ENCODE data around the gene PRKAR1A. TPM values are rescaled to one million over a fixed set of nuclear protein-coding genes. Genes with fewer than 3 reads are reported as not detected.
"Not testable (repeated sequence)": the region's sequence is repeated elsewhere in the genome, so short reads cannot be mapped to it uniquely, and the experiment has no call there.

PRKAR1A gene
- 130 and 156 TPM in 2 replicates for total RNA-seq (2014; rRNA removed; shearing (Covaris generic))

DNA sequence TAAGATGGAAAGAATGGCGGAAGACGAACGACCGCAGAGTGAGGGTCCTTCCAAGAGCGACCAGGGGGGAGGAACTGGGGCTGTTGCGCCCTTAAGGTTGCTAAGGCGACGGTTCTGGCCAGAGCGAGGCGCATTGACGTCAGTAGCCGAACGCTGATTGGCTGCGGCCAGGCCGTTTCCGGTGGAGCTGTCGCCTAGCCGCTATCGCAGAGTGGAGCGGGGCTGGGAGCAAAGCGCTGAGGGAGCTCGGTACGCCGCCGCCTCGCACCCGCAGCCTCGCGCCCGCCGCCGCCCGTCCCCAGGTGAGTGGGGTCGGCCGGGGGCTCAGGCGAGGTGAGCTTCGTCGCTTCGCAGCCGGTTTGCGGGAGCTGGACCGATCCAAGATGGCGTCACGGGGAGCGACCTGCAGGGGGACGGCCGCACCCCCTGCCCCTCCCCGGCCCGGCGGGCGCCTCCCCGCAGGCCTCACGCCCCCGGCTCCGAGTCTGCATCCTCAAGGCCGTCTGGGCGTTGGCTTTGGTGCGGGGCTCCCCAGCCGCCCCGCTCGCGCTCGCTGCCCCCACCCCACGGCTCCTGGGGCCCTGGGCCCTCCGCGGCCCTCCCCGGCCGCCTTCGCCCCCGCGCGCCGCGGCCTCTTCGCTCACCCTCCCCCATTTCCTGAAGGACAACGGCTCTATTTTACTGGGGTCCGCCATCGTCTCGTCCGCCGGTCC is at the start of gene PRKAR1A:
TSS of gene PRKAR1A (plus strand) at position 184 of the 713 bp plus-strand sequence. CDS start 2,970 bp downstream, outside the sequence.
- peak; percentile 97 for DNase-seq (ENCODE audit: low spot score)
- in situ Hi-C loops (cut with HindIII; ENCODE audit: low sequenced_read_pairs): no loop called here

DNA sequence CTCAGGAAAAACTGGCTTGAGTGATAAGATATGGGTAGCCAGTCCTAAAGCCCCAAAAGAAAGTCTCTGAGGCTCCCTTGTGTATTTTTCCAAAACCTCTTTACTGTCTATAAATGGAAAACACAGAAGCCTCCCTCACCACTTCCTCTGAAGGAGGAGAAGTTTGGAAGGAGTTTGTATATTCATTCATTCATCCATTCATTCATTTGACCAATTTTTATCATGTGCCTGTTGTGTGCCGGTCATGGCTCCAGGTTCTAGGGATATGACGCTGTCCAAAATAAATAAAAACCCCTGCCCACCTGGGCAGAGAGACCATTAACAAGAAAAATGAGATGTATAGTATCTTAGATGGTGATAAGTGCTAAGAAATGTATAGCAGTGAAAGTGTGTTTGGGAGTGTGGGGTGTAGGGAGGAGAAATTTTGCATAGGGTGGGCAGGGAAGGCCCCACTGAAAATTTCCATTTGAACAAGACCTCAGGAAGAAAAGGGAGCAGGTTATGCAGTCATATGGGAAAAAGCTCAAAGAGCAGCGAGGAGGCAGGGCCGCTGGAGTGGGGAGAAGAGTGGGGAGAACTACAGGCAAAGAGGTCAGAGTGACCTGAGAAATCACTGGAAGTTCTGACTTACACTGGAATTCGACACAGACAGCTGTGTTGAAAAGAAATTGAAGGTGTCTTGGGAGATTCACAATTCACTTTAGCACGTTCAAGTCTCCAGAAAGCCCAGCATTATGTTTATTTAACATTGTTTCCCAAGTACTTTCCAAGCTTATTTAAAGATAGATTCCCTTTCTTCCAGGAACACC is 48.8 kb upstream of the PRKAR1A start:
- DNase-seq (ENCODE audit: low spot score): no peak
- in situ Hi-C loops (cut with HindIII; ENCODE audit: low sequenced_read_pairs): loop anchor here (10.0 kb wide), 1 partner anchor 199 kb away; no protein-coding TSS in a partner anchor

DNA sequence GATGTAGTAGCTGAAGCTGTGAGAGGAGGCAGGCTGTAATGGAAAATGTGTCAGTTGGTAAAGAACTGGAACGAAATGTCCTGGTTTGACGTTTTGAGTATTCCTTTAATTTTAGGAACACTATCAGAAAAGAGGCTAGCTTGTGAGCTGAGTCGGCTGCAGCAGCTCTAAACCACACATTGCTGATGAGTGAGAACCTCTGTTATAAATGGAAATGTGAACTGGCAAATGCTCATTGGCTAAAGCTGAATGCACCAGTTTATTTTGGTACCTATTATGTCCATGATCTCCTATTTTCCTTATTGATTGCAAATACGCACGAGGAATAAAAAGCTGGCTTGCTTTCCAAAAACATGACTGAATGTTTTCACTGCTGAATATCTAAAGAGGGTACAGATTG is 43.9 kb upstream of the PRKAR1A start:
- no peak for DNase-seq (ENCODE audit: low spot score)
- in situ Hi-C loops (cut with HindIII; ENCODE audit: low sequenced_read_pairs): loop anchor here (10.0 kb wide), 1 partner anchor 204 kb away; no protein-coding TSS in a partner anchor

DNA sequence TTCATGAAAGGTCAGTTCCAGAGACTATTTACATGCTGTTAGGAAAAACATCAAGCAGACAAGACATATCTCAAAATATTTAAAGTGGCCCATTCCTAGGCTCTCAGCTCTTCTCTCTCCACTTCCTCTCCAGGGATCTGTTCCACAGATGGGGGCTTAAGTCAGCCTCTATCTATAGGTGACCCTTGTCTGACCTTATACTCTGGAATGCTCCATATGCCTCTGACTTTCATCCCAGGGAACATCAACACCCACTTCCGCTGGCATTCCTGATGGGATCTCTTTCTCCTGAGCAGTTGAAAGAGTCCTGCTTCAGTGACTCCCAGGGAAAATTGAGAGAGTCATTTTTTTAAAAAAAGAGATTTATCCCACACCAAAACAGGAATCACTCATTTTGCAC is 43.4 kb upstream of the PRKAR1A start:
- in situ Hi-C loops (cut with HindIII; ENCODE audit: low sequenced_read_pairs): loop anchor here (10.0 kb wide), 1 partner anchor 204 kb away; no protein-coding TSS in a partner anchor

DNA sequence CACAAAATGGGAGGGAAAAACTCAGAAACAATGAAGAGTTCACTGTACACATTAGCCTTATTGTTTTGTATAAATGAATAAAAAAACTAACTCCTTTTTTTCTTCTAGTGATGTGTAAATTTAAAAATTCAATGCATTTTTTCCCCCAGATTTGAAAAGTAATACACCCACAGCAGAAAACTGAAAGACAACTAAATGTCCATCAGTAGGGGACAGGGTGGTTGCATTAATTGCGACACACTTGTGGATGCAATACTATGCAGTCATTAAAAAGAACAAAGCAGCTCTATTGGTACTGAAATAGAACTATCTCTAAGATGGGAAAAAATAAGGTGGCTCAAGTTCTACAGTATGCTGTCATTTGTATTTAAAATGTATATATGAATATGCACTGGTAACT is 41.3 kb upstream of the PRKAR1A start:
- in situ Hi-C loops (cut with HindIII; ENCODE audit: low sequenced_read_pairs): no loop called here
- no peak for DNase-seq (ENCODE audit: low spot score)

More for the DNA sequence above, 43.4 kb upstream of the PRKAR1A start:
- DNase-seq (ENCODE audit: low spot score): no peak

DNA sequence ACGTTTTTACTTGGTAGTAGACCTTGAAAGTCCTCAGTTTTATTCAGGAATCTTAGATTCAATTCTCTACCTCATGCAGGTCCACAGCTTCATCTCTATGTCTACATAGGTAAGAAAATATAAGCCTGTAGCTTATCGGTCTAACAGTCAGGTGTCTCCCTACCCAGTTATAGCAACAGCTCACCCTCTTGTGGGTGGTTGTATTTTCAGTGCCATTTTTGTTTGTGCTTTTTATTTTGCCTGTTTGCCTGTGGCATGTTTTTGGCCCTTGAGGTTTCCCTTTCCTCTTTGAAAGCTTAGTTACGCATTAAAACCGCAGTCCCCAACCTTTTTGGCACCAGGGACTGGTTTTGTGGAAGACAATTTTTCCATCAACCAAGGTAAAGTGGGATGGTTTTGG is 31.3 kb upstream of the PRKAR1A start:
- no peak for DNase-seq (ENCODE audit: low spot score)
- in situ Hi-C loops (cut with HindIII; ENCODE audit: low sequenced_read_pairs): no loop called here

DNA sequence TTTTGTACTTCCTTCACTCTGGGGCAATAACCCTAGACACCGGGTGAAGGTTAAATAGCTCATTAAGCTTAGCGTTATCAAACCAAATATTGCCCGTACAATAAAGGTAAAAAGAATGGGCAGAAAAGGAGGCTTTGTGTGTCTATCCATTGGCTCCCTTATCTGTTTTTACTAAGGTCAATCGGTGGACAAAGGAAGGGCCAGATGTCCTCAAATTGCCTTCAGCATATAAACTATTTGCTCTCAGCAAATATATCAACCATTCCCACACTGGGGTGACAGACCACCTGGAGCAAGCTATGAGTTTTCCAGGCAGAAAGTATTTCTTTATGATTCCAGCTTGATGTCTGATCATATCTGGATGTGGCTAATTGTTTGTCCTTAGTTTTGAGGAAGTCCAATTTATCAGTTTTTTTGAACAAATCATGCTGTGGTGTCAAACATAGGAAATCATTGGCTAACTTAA is 29.6 kb upstream of the PRKAR1A start:
- no peak for DNase-seq (ENCODE audit: low spot score)
- in situ Hi-C loops (cut with HindIII; ENCODE audit: low sequenced_read_pairs): no loop called here

DNA sequence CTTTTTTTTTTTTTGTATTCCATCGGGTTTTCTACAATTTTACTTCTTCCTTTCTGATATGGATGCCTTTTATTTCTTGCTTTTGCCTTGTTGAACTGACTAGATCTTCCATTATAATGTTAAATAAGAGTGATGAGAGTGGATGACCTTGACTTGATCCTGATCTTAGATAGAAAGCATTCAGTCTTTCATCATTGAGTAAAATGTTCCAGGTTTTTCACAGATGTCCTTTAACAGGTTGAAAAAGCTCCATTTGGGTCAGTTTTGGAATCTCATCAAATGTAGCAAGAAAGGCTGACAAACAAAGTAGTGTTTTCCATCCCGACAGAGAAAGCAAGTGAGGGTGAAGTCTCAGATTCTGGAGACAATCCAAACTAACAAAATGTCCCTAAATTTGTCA is 27.8 kb upstream of the PRKAR1A start:
- in situ Hi-C loops (cut with HindIII; ENCODE audit: low sequenced_read_pairs): no loop called here

DNA sequence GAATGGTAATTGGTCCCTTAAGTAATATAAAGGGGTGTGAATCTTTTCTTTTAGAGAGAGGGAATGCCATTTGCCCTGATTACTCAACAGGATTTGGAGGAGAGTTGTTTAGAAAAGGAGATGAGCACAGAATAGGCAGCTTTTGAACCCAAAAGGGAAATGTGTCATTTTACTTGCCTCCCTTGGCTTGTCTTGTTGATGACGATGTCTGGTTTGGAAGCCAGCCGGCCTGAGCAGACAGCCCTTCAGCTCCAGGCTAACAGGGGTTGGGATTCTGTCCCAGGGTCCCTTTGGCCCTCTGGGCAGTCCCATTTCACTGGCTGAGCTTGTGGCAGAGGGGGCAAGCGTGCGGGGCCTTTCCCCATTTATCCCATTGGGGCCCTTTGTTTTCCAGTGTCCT is 22.3 kb upstream of the PRKAR1A start:
- no peak for DNase-seq (ENCODE audit: low spot score)
- in situ Hi-C loops (cut with HindIII; ENCODE audit: low sequenced_read_pairs): no loop called here

More for the DNA sequence above, 27.8 kb upstream of the PRKAR1A start:
- DNase-seq (ENCODE audit: low spot score): no peak

DNA sequence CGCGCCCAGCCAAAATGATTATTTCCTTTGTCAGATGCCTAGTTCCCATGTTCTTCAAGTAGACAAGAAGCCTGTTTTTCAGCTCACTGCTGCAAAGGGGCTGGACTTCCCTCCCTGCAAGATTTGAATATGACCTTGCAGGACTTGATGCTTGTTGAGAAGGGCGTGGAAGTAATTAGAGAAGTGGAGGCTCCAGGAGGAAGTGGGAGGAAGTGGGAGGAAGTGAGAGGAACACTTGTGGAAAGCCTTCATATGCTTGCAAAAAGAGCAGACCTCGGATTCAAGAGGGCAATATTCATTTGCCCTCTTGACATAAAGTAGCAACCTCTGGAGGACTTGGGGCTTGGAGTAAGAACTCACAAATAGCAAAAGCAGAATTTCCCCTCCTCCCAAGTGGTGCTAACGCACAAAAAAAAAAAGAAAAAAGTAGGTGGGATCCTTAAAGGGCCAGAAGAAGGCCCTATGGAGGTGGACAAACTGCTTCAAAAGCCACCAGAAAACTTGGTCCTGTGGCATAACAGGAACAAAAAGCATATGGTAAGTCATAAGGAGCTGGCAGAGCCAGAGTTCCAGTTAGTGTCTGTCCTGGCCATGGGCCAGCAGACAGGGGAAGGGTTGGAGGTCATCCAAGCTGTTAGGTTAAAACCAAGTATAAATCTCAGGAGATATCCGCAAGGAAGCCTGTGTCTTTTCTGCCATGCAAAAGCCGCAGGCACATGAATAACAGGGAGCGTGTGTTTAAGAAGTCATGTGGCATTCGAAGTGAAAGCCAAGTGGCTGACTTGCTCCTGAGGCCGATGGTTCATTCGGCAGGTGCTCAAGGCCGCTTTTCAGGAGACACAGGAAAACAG is 20.6 kb upstream of the PRKAR1A start:
- in situ Hi-C loops (cut with HindIII; ENCODE audit: low sequenced_read_pairs): no loop called here
- DNase-seq (ENCODE audit: low spot score): peak; percentile 58

DNA sequence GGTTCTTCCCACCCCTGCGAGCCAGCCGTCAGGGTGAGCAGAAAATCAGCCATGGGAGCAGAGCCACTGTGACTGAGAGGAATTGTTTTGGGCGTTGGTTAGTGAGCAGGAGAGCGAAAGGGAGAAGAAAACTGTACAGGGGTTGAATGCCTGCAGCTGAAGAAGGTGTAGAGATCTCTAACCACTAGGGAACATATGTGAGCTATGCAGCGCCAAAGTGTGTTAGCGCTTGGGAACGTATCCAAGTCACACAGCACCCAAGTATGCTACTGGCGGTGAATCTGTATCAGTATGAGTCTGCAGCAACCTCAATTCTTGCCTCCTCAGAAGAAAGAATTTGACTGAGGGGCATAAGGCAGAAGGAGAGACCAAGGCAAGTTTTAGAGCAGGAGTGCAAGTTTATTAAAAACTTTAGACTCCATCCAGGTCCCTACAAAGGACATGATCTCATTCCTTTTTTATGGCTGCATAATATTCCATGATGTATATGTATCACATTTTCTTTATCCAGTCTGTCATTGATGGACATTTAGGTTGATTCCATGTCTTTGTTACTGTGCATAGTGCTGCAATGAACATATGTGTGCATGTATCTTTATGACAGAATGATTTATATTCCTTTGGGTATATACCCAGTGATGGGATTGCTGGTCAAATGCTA is 19.7 kb upstream of the PRKAR1A start:
- in situ Hi-C loops (cut with HindIII; ENCODE audit: low sequenced_read_pairs); DNase-seq (ENCODE audit: low spot score): not testable (repeated sequence)

DNA sequence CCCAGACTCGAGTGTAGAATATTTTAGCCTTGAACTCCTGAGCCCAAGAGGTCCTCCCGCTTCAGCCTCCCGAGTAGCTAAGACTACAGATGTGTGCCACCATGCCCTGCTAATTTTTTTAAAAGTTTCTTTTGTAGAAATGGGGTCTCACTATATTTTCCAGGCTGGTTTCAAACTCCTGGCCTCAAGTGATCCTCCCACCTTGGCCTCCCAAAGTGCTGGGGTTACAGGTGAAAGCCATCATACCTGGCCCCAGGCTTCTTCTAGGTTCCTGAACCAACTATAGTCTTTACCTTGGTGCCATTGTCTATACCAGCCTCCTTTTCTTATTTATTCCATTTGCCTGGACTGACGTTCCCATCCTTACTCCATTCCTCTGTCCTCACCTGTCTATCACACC is 17.1 kb upstream of the PRKAR1A start:
- in situ Hi-C loops (cut with HindIII; ENCODE audit: low sequenced_read_pairs): no loop called here
- no peak for DNase-seq (ENCODE audit: low spot score)

DNA sequence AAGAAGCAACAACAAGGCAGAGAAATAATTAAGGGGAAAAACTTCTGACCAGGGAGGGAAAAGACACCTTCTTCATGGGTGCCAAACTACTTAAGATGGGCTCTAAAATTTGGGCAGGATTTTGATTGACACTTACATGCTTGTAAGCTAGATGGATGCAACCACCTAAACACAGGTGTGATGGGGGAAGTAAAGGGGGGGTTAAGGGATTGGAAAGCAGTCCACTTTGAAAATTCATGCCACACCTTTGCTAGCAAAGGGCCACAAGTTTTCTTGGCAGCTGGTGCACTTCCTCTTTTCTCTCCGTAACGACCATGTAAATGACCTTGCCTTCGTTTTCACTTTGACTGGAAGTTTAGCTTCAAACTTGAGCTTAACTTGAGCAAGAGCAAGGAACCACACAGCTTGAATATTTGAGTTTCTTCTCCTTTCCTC is 14.3 kb upstream of the PRKAR1A start:
- in situ Hi-C loops (cut with HindIII; ENCODE audit: low sequenced_read_pairs): no loop called here
- no peak for DNase-seq (ENCODE audit: low spot score)

DNA sequence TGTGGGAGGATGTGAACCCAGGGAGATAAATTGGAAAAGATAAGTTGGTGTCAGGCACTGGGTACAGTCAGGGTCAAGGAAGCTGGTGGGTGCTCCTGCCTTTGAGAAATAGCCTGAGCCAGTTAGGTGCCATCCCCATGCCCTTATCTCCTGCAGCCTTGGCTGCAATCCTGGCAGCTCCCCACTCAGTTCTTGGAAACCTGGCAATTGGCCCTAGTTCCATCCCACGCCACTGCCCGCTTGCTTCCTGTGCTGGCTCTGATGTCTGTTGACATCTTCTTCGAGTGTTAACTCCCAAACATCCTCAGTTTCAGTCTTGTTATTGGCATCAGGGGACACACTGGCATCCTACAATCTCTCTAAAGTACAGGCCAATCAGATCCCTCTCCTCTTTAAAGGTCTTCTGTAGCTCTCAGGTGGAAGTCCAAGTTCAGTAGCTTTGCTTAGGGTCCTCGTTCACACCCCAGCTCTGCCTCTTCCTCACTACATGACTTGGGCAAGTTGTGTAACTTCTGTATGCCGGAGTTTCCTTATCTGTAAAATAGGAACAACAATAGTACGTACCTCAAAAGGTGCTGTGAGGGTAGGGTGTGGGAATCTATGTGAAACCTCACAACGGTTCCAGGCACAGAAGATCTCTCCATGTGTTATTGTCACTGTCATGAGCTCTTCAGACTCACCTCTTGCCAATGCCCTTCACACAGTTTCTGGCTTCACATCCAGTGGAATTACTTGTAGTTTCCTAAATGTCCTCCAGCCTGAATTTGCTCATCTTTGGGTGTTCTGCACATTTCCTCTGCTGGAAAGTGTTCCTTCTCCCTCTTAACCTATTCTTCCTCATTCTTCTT is 13.5 kb upstream of the PRKAR1A start:
- in situ Hi-C loops (cut with HindIII; ENCODE audit: low sequenced_read_pairs): no loop called here
- DNase-seq (ENCODE audit: low spot score): no peak

DNA sequence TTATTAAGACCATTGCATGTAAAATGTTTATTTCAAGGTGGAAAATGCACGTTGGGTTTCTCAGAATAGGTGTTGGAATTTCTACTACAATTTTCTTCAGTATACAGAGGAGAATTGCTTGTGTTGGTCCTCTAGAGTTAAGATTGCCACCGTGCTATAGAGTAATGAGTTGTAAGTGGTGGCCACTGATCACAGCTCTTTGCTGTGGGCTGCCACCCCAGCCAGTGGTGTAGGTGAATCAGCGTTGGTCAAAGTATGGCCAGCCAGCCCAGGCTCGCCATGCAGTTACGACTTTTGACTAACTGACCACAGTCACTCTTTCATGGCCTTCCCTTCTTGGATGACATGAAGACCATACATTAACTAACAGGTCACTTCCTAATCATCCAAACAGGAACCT is 12.6 kb upstream of the PRKAR1A start:
- DNase-seq (ENCODE audit: low spot score): no peak
- in situ Hi-C loops (cut with HindIII; ENCODE audit: low sequenced_read_pairs): no loop called here

DNA sequence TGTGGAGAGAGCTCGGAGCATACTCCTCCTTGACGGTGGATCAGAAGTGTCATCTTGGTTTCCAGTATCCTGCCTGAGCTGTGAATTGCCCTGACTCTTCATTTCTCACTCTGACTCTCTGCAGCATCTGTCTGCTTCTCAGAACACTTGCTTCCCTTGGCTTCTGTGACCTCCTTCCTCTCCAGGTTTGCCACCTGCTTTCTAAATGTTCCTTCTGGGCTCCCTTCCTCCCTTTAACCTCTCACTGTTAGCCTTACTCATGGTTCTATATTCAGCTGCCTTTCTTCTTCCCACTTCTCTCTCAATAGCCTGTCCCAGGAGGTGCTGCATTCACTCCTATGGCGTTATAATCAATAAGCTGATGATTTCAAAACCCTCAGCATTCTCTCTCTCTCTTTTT is 11.2 kb upstream of the PRKAR1A start:
- no peak for DNase-seq (ENCODE audit: low spot score)
- in situ Hi-C loops (cut with HindIII; ENCODE audit: low sequenced_read_pairs): no loop called here

DNA sequence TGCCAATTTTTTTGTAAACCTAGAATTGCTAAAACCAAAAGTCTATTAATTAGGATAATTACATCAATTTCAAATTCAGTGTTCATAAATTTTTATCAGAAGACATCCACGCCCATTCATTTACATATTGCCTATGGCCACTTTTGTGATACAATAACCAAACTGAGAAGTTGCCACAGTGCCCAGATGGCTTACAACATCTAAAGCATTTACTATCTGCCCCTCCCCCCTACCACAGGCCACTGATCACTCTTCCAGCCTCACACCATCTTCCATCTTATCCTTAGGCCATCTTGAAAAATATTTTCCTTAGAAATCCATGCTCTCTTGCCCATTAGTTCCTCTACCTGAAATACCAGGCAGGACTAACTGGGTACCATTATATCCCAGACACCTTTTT is 6.3 kb upstream of the PRKAR1A start:
- no peak for DNase-seq (ENCODE audit: low spot score)
- in situ Hi-C loops (cut with HindIII; ENCODE audit: low sequenced_read_pairs): no loop called here

DNA sequence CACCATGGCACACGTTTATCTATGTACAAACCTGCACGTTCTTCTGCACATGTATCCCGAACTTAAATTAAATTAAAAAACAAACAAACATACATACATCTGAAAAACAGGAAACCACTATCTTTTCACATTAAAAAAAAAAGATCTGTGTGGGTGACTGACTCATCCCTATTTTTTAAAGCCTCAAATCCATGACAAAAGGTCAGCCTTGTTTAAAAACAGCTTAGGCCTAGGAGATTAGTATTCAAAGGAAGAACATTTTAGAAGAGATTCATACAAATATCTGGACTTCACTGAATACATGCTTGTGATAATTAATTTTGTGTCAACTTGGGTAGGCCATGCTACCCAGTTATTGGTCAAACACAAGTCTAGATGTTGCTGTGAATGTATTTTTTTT is 4.7 kb upstream of the PRKAR1A start:
- DNase-seq (ENCODE audit: low spot score): no peak
- in situ Hi-C loops (cut with HindIII; ENCODE audit: low sequenced_read_pairs): no loop called here
